Measurements from ENCODE around the gene PRELP. TPM values are rescaled to one million over a fixed set of nuclear protein-coding genes. Genes with fewer than 3 reads are reported as not detected.

The PRELP gene
- total RNA-seq, 1 donor from 2014 or later, result 1.0 TPM

- Histone ChIP-seq H3K9ac (ENCODE audit: low read depth in 1 of 3, low read length in 3 of 3) (no peak overlapping the region), H3K9me3 (ENCODE audit: control insufficient read depth in 3 of 3, low read length in 3 of 3) (no peaks in the 10 kb centered on the region), H3K36me3 (ENCODE audit: control insufficient read depth in 3 of 3, insufficient read depth in 3 of 3, low read length in 3 of 3) (no peaks in the 10 kb centered on the region), H3K4me3 (ENCODE audit: low read length in 3 of 3) (no peak overlapping the region), H3K27ac (ENCODE audit: low read depth, low read length) (no peak overlapping the region), H3K27me3 (ENCODE audit: control insufficient read depth in 3 of 3, insufficient read depth in 3 of 3, low read length in 3 of 3) (no peaks in the 10 kb centered on the region), H3K4me1 (ENCODE audit: control insufficient read depth in 3 of 3, insufficient read depth in 3 of 3, low read length in 3 of 3) (peaks cover 3 to 7% (median 6%) of the 10 kb centered on the region in 3 donors)
These were observed 43.6 kb downstream of the PRELP start for GRCh38 chr1:203519053-203519840.

- Histone ChIP-seq H3K27ac (ENCODE audit: low read depth, low read length) (no peak overlapping the region), H3K27me3 (ENCODE audit: control insufficient read depth in 3 of 3, insufficient read depth in 3 of 3, low read length in 3 of 3) (no peaks in the 10 kb centered on the region), H3K9ac (ENCODE audit: low read depth in 1 of 3, low read length in 3 of 3) (no peak overlapping the region)
These were observed 44.3 kb downstream of the PRELP start for GRCh38 chr1:203519896-203520295.

GRCh38 chr1:203520315-203520714 is 44.7 kb downstream of the PRELP start:
- Histone ChIP-seq H3K36me3 (ENCODE audit: control insufficient read depth in 3 of 3, insufficient read depth in 3 of 3, low read length in 3 of 3) (no peaks in the 10 kb centered on the region), H3K27me3 (ENCODE audit: control insufficient read depth in 3 of 3, insufficient read depth in 3 of 3, low read length in 3 of 3) (no peaks in the 10 kb centered on the region), H3K9ac (ENCODE audit: low read depth in 1 of 3, low read length in 3 of 3) (no peak overlapping the region), H3K4me3 (ENCODE audit: low read length in 3 of 3) (no peak overlapping the region), H3K4me1 (ENCODE audit: control insufficient read depth in 3 of 3, insufficient read depth in 3 of 3, low read length in 3 of 3) (peaks cover 7 to 13% (median 7%) of the 10 kb centered on the region in 3 donors), H3K27ac (ENCODE audit: low read depth, low read length) (no peak overlapping the region), H3K9me3 (ENCODE audit: control insufficient read depth in 3 of 3, low read length in 3 of 3) (no peaks in the 10 kb centered on the region)

More at GRCh38 chr1:203519896-203520295, 44.3 kb downstream of the PRELP start:
- Histone ChIP-seq H3K9me3 (ENCODE audit: control insufficient read depth in 3 of 3, low read length in 3 of 3) (no peaks in the 10 kb centered on the region), H3K4me3 (ENCODE audit: low read length in 3 of 3) (no peak overlapping the region), H3K36me3 (ENCODE audit: control insufficient read depth in 3 of 3, insufficient read depth in 3 of 3, low read length in 3 of 3) (no peaks in the 10 kb centered on the region), H3K4me1 (ENCODE audit: control insufficient read depth in 3 of 3, insufficient read depth in 3 of 3, low read length in 3 of 3) (peaks cover 4 to 10% (median 7%) of the 10 kb centered on the region in 3 donors)

- H3K4me3 ChIP-seq (ENCODE audit: low read length in 3 of 3), result no peak overlapping the region
- H3K27ac ChIP-seq (ENCODE audit: low read depth, low read length), result no peak overlapping the region
- no peaks in the 10 kb centered on the region for H3K9me3 ChIP-seq (ENCODE audit: control insufficient read depth in 3 of 3, low read length in 3 of 3)
- H3K36me3 ChIP-seq (ENCODE audit: control insufficient read depth in 3 of 3, insufficient read depth in 3 of 3, low read length in 3 of 3), result no peaks in the 10 kb centered on the region
- H3K4me1 ChIP-seq (ENCODE audit: control insufficient read depth in 3 of 3, insufficient read depth in 3 of 3, low read length in 3 of 3), result peaks cover 7 to 13% (median 7%) of the 10 kb centered on the region in 3 donors
- peak overlapping the region in 1 of 3 donors; percentile 25 for H3K9ac ChIP-seq (ENCODE audit: low read depth in 1 of 3, low read length in 3 of 3)
- H3K27me3 ChIP-seq (ENCODE audit: control insufficient read depth in 3 of 3, insufficient read depth in 3 of 3, low read length in 3 of 3), result no peaks in the 10 kb centered on the region
These were observed 45.6 kb downstream of the PRELP start for GRCh38 chr1:203521074-203521794.

GRCh38 chr1:203521812-203522211 is 46.2 kb downstream of the PRELP start:
- no peak overlapping the region for H3K4me3 ChIP-seq (ENCODE audit: low read length in 3 of 3)
- no peaks in the 10 kb centered on the region for H3K36me3 ChIP-seq (ENCODE audit: control insufficient read depth in 3 of 3, insufficient read depth in 3 of 3, low read length in 3 of 3)
- H3K9me3 ChIP-seq (ENCODE audit: control insufficient read depth in 3 of 3, low read length in 3 of 3), result no peaks in the 10 kb centered on the region
- H3K27ac ChIP-seq (ENCODE audit: low read depth, low read length), result no peak overlapping the region
- H3K4me1 ChIP-seq (ENCODE audit: control insufficient read depth in 3 of 3, insufficient read depth in 3 of 3, low read length in 3 of 3), result peaks cover 7 to 13% (median 7%) of the 10 kb centered on the region in 3 donors
- no peaks in the 10 kb centered on the region for H3K27me3 ChIP-seq (ENCODE audit: control insufficient read depth in 3 of 3, insufficient read depth in 3 of 3, low read length in 3 of 3)
- H3K9ac ChIP-seq (ENCODE audit: low read depth in 1 of 3, low read length in 3 of 3), result peak overlapping the region in 1 of 3 donors; percentile 1

GRCh38 chr1:203522237-203522636 is 46.6 kb downstream of the PRELP start:
- H3K36me3 ChIP-seq (ENCODE audit: control insufficient read depth in 3 of 3, insufficient read depth in 3 of 3, low read length in 3 of 3), result no peaks in the 10 kb centered on the region
- H3K27me3 ChIP-seq (ENCODE audit: control insufficient read depth in 3 of 3, insufficient read depth in 3 of 3, low read length in 3 of 3), result no peaks in the 10 kb centered on the region
- no peaks in the 10 kb centered on the region for H3K9me3 ChIP-seq (ENCODE audit: control insufficient read depth in 3 of 3, low read length in 3 of 3)
- peak overlapping the region in 1 of 3 donors; percentile 1 for H3K9ac ChIP-seq (ENCODE audit: low read depth in 1 of 3, low read length in 3 of 3)
- H3K27ac ChIP-seq (ENCODE audit: low read depth, low read length), result no peak overlapping the region
- H3K4me3 ChIP-seq (ENCODE audit: low read length in 3 of 3), result no peak overlapping the region
- H3K4me1 ChIP-seq (ENCODE audit: control insufficient read depth in 3 of 3, insufficient read depth in 3 of 3, low read length in 3 of 3), result peaks cover 7 to 13% (median 7%) of the 10 kb centered on the region in 3 donors

GRCh38 chr1:203523667-203524066 is 48.1 kb downstream of the PRELP start:
- Histone ChIP-seq H3K9me3 (ENCODE audit: control insufficient read depth in 3 of 3, low read length in 3 of 3) (no peaks in the 10 kb centered on the region), H3K4me1 (ENCODE audit: control insufficient read depth in 3 of 3, insufficient read depth in 3 of 3, low read length in 3 of 3) (peaks cover 7 to 13% (median 7%) of the 10 kb centered on the region in 3 donors), H3K4me3 (ENCODE audit: low read length in 3 of 3) (no peak overlapping the region), H3K9ac (ENCODE audit: low read depth in 1 of 3, low read length in 3 of 3) (no peak overlapping the region), H3K27me3 (ENCODE audit: control insufficient read depth in 3 of 3, insufficient read depth in 3 of 3, low read length in 3 of 3) (no peaks in the 10 kb centered on the region), H3K27ac (ENCODE audit: low read depth, low read length) (no peak overlapping the region), H3K36me3 (ENCODE audit: control insufficient read depth in 3 of 3, insufficient read depth in 3 of 3, low read length in 3 of 3) (no peaks in the 10 kb centered on the region)

- no peaks in the 10 kb centered on the region for H3K27me3 ChIP-seq (ENCODE audit: control insufficient read depth in 3 of 3, insufficient read depth in 3 of 3, low read length in 3 of 3)
- H3K27ac ChIP-seq (ENCODE audit: low read depth, low read length), result no peak overlapping the region
- H3K4me1 ChIP-seq (ENCODE audit: control insufficient read depth in 3 of 3, insufficient read depth in 3 of 3, low read length in 3 of 3), result peaks cover 7 to 13% (median 9%) of the 10 kb centered on the region in 3 donors
- no peaks in the 10 kb centered on the region for H3K9me3 ChIP-seq (ENCODE audit: control insufficient read depth in 3 of 3, low read length in 3 of 3)
- H3K36me3 ChIP-seq (ENCODE audit: control insufficient read depth in 3 of 3, insufficient read depth in 3 of 3, low read length in 3 of 3), result no peaks in the 10 kb centered on the region
- H3K9ac ChIP-seq (ENCODE audit: low read depth in 1 of 3, low read length in 3 of 3), result no peak overlapping the region
- no peak overlapping the region for H3K4me3 ChIP-seq (ENCODE audit: low read length in 3 of 3)
These were observed 48.5 kb downstream of the PRELP start for GRCh38 chr1:203524152-203524551.

GRCh38 chr1:203524824-203525223 is 49.2 kb downstream of the PRELP start:
- H3K36me3 ChIP-seq (ENCODE audit: control insufficient read depth in 3 of 3, insufficient read depth in 3 of 3, low read length in 3 of 3), result no peaks in the 10 kb centered on the region
- H3K4me1 ChIP-seq (ENCODE audit: control insufficient read depth in 3 of 3, insufficient read depth in 3 of 3, low read length in 3 of 3), result peaks cover 7 to 13% (median 9%) of the 10 kb centered on the region in 3 donors
- no peak overlapping the region for H3K9ac ChIP-seq (ENCODE audit: low read depth in 1 of 3, low read length in 3 of 3)
- H3K4me3 ChIP-seq (ENCODE audit: low read length in 3 of 3), result no peak overlapping the region
- H3K9me3 ChIP-seq (ENCODE audit: control insufficient read depth in 3 of 3, low read length in 3 of 3), result no peaks in the 10 kb centered on the region
- H3K27me3 ChIP-seq (ENCODE audit: control insufficient read depth in 3 of 3, insufficient read depth in 3 of 3, low read length in 3 of 3), result no peaks in the 10 kb centered on the region
- H3K27ac ChIP-seq (ENCODE audit: low read depth, low read length), result no peak overlapping the region

GRCh38 chr1:203525685-203526084 is 50.1 kb downstream of the PRELP start:
- H3K27ac ChIP-seq (ENCODE audit: low read depth, low read length), result no peak overlapping the region
- no peaks in the 10 kb centered on the region for H3K9me3 ChIP-seq (ENCODE audit: control insufficient read depth in 3 of 3, low read length in 3 of 3)
- no peaks in the 10 kb centered on the region for H3K36me3 ChIP-seq (ENCODE audit: control insufficient read depth in 3 of 3, insufficient read depth in 3 of 3, low read length in 3 of 3)
- no peak overlapping the region for H3K4me3 ChIP-seq (ENCODE audit: low read length in 3 of 3)
- H3K27me3 ChIP-seq (ENCODE audit: control insufficient read depth in 3 of 3, insufficient read depth in 3 of 3, low read length in 3 of 3), result no peaks in the 10 kb centered on the region
- peaks cover 7 to 13% (median 9%) of the 10 kb centered on the region in 3 donors for H3K4me1 ChIP-seq (ENCODE audit: control insufficient read depth in 3 of 3, insufficient read depth in 3 of 3, low read length in 3 of 3)
- H3K9ac ChIP-seq (ENCODE audit: low read depth in 1 of 3, low read length in 3 of 3), result no peak overlapping the region
